ENCODE measurements around the gene KAT8. TPM values are rescaled to one million over a fixed set of nuclear protein-coding genes. Genes with fewer than 3 reads are reported as not detected.
A peak's percentile ranks its signal among the peaks of the same experiment; 100 is the strongest.

Gene KAT8
- total and polyA plus RNA-seq, 9 of the 15 experiments (the other 6 are each of a cell fraction or from before 2014, with no cell fraction given) = 10.0 to 98.5 (median 76.4) TPM

DNA sequence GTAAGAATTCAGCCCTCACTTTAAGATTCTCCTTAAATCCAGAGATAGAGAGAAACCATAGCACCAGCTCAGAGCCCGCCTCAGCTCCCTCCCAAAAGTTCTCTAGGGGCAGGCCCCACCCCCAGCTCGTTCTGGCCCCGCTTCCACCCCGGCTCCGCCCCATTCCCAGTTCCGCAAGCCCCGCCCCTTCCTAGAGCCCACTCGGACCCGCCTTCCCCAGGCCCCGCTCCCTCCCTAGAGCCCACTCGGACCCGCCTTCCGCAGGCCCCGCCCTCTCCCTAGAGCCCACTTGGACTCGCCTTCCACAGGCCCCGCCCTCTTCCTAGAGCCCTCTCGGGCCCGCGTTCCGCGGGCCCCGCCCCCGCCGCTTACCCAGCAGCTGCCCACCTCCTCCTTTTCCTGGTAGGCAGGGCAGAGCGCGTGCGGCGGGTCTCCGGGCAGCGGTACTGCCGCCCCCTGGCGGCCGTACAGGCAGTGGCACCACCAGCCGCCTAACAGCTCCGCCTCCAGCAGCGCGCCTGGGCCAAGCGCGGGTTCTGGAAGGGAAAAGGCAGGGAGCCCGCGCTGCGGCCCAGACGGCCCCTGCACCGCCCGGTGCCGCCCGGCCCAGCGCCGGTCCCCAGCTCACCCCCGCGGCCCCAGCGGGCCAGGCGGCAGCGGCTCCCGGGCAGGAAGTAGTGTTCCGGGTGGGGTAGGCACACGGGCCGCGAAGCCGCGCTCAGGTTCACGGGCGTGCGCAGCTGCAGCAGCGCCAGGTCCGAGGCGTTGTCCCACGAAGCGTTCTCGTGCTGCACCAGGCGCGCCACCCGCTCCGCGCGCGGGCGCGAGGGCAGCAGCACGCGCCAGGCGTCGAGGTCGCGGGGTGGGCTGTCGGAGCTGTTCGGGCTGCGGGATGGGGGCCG is 24.9 kb downstream of the KAT8 start (continued):
- TF ChIP-seq, protein P1, sequence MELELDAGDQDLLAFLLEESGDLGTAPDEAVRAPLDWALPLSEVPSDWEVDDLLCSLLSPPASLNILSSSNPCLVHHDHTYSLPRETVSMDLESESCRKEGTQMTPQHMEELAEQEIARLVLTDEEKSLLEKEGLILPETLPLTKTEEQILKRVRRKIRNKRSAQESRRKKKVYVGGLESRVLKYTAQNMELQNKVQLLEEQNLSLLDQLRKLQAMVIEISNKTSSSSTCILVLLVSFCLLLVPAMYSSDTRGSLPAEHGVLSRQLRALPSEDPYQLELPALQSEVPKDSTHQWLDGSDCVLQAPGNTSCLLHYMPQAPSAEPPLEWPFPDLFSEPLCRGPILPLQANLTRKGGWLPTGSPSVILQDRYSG (tag; conservative IDR thresholded peaks at IDR 0.05; ENCODE audit: low read depth) = no peak
- TF ChIP-seq NFE2 (IDR thresholded peaks at IDR 0.05; ENCODE audit: low read depth) (no peak), TAF15 (IDR thresholded peaks at IDR 0.05; ENCODE audit: low read depth, low read length) (no peak), CBX8 (IDR thresholded peaks at IDR 0.05; ENCODE audit: borderline replicate concordance, extremely low read depth, low read depth, low read length, poor library complexity, severe bottlenecking) (no peak), SMARCA5 (IDR thresholded peaks at IDR 0.05) (no peak), KAT7 (CRISPR knock-in tag; IDR thresholded peaks at IDR 0.05; ENCODE audit: borderline replicate concordance) (no peak; the same call in 1 of the 2 replicates), GTF2F1 (IDR thresholded peaks at IDR 0.05; ENCODE audit: low read depth, low read length) (no peak), HDAC2 (IDR thresholded peaks at IDR 0.05) (0 out of 2 replicates have a peak, but pooled peaks have one; percentile 22), TAF1 (IDR thresholded peaks at IDR 0.05; ENCODE audit: control insufficient read depth, extremely low read depth, insufficient read depth, low read length, severe bottlenecking) (peak; percentile 19), SUPT5H (IDR thresholded peaks at IDR 0.05) (peak; percentile 60; the same call in 1 of the 2 replicates), HDAC1 (IDR thresholded peaks at IDR 0.05) (peak in 1 of 2 experiments; percentile 66; a peak in 1 of 4 replicates)
- TF ChIP-seq, protein P2, sequence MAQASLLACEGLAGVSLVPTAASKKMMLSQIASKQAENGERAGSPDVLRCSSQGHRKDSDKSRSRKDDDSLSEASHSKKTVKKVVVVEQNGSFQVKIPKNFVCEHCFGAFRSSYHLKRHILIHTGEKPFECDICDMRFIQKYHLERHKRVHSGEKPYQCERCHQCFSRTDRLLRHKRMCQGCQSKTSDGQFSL (CRISPR knock-in tag; IDR thresholded peaks at IDR 0.05) = 0 out of 2 replicates have a peak, but pooled peaks have one; percentile 8
- TF ChIP-seq, protein P2 (tag; IDR thresholded peaks at IDR 0.05) = no peak
- TF ChIP-seq, protein P3, sequence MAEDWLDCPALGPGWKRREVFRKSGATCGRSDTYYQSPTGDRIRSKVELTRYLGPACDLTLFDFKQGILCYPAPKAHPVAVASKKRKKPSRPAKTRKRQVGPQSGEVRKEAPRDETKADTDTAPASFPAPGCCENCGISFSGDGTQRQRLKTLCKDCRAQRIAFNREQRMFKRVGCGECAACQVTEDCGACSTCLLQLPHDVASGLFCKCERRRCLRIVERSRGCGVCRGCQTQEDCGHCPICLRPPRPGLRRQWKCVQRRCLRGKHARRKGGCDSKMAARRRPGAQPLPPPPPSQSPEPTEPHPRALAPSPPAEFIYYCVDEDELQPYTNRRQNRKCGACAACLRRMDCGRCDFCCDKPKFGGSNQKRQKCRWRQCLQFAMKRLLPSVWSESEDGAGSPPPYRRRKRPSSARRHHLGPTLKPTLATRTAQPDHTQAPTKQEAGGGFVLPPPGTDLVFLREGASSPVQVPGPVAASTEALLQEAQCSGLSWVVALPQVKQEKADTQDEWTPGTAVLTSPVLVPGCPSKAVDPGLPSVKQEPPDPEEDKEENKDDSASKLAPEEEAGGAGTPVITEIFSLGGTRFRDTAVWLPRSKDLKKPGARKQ (CRISPR knock-in tag; IDR thresholded peaks at IDR 0.05) = peak; percentile 96
